GM18505 (cell line): Measurements from ENCODE around the gene EXOC2.

Experiments used
- ATAC-seq: cut with Tn5 transposase; IDR thresholded peaks from one replicate; pipeline ENCODE4 v1.9.1; 2021; ENCODE audit not compliant: unreplicated experiment
- POLR2A ChIP-seq: IDR thresholded peaks from 4 replicates; pipeline ENCODE4 v1.6.1; 2011; ENCODE audit warnings: borderline replicate concordance; ENCODE audit not compliant: insufficient read depth, insufficient read length; ENCODE audit errors: extremely low read depth

EXOC2 gene

GRCh38 chr6:518218-518617 is 174.7 kb downstream of the EXOC2 start:
- ATAC-seq: no peak
- no peak for TF ChIP-seq POLR2A

DNA sequence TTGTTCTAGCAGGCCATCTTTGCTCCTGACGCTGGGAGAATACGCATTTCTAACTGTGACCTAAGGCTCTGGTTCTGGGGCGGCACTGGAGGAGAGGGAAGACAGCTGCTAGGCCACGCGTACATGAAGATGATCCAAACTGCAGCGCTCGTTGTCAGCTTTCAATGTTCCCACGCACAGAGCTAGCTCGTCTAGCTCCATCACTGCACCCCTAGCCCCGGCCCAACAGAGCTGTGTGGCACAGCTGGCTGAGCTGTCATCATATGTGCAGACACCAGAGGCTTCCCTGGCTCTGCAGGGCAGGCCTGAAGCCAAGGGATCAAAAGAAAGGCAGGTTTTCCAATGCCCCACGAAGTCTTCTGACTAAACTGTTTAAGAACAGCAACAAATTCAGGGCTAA is 176.7 kb downstream of the EXOC2 start:
- ATAC-seq: no peak
- TF ChIP-seq POLR2A: no peak

DNA sequence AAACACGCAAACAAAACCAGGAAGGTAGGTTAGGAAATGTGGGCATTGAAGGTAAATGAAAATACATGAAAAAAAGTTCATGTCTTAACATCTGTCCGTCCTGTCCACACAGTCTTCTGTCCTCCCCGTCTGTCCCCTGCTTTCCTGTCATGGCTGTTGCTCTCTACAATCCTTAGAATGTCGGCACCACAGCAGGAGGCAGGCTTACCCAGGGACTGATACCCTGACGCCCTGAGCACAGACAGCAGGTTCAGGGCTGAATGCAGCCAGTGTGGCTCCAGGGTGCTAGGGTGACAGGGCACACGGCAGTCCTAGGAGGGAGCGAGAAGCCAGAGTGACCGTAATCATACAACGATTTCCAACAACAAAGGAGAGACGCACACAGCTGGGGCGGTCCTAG is 177.7 kb downstream of the EXOC2 start:
- ATAC-seq: no peak
- no peak for TF ChIP-seq POLR2A

DNA sequence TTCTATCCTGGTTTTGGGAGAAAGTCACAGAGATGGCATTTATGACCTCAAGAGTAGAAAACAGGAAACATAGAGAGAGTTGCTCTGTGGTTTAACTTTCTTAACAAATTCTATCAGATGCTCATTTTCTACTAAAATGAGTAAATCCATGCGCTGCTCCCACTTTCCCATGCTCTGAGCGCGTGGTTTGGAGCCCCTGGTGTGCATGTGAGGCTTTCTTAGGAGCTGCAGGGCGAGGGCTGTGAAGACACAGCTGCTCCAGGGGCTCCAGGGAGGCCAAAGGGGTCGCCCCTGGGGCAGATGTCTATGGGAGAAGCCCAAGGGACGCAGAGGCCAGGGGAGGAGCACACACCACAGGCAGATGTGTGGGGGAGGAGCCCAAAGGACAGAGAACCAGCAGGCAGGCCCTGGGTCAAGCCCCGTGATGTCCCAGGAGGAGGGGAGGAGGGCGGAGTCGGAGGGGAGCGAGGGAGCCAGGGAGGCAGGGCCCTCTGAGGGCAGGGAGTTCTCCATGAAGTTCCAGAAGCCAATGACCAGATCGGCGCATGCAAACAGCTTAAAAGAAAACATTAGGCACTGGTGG is 178.5 kb downstream of the EXOC2 start:
- no peak for TF ChIP-seq POLR2A
- ATAC-seq: no peak

GRCh38 chr6:513961-514360 is 179.0 kb downstream of the EXOC2 start:
- no peak for TF ChIP-seq POLR2A

DNA sequence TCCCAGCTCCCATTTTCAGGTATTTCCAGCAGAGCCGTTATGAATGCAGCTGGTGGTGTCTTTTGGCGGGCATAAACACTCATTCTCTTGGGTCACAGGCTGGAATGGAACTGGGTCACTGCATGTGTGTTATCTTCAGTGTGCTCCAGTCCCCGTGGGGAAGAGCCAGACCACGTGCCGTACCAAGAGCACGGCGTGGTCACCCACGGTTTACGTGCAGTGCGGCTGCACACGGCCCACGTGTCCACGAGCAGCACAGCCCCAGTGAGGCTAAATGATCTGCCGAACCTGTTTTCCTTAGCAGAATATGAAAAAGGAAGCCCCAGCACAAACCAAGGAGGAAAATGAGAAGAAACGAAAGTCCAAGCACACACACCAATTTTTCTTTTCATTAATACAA is 179.9 kb downstream of the EXOC2 start:
- no peak for ATAC-seq
- no peak for TF ChIP-seq POLR2A

More at GRCh38 chr6:513961-514360, 179.0 kb downstream of the EXOC2 start:
- ATAC-seq: no peak

- no peak for ATAC-seq
- TF ChIP-seq POLR2A: no peak
Observed at GRCh38 chr6:511488-512137, 181.3 kb downstream of the EXOC2 start.

DNA sequence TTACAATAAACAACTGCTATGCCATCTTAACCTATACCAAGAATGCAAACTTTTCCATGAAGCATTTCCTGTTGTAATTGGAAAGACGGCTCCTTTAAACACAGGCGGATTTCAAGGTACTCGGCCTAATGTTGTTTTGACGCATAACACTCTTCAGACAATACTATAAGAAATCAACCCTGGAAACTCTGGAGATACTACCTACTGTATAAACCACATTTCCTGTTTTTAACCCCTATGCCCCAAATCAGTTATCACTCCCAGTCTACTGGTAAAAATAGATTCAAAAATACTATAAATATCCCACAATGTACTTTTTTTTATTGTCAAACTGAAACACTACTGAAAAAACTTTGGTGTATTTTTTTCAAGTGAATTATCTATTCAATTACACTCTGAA is 183.3 kb downstream of the EXOC2 start:
- no peak for ATAC-seq
- no peak for TF ChIP-seq POLR2A

DNA sequence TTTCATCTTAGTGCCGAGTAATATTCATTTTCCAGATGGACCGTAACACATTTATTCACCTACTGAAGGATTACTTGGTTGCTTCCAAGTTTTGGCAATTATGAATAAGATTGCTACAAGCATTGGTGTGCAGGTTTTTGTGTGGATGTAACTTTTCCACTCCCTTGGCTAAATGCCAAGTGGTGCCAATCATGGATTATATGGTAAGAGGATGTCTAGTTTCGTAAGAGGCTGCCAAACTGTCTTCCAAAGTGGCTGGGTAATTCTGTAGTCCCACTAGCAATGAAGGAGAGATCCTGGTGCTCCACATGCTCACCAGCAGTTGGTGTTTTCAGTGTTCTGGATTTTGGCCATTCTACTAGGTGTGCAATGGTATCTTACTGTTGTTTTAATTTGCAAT is 184.3 kb downstream of the EXOC2 start:
- ATAC-seq: no peak
- no peak for TF ChIP-seq POLR2A

DNA sequence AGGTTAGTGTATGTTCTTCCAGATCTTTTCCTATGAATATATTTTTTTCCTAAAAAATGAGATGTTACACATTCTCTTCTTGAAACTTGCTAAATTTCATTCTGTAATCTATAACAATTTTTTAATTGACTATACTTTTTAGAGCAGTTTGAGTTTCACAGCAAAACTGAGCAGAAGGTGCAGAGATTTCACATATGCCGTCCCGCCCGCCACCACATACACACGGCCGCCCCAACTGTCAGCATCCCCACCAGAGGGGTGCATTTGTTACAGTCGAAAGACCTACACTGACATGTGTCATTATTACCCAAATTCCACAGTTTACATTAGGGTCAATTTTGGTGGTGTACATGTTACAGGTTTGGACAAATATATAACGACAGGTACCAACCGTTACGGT is 184.9 kb downstream of the EXOC2 start:
- no peak for ATAC-seq
- no peak for TF ChIP-seq POLR2A

DNA sequence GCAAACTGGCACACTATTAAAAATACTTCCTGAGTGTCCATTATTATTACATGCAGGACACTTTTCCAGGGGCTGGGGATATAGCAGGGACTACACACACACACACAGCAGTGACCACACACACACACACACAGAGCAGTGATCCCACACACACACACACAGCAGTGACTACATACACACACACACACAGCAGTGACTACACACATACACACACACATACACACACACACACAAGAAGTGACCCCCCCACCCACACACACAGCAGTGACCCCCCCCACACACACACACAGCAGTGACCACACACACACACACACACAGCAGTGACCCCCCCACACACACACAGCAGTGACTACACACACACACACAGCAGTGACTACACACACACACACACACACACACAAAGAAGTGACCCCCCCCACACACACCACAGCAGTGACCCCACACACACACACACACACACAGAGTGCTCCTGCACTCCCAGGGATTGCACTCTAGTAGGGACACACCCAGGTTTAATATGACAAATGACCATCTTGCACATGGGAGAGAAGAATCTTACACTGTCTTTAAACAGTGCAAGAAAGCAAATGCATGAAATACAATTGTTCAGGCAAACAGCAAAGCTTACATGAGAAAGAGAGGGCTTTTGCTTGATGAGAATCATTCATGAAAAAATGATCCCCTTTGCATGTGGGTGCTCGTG is 185.9 kb downstream of the EXOC2 start:
- TF ChIP-seq POLR2A: no peak
- ATAC-seq: no peak

DNA sequence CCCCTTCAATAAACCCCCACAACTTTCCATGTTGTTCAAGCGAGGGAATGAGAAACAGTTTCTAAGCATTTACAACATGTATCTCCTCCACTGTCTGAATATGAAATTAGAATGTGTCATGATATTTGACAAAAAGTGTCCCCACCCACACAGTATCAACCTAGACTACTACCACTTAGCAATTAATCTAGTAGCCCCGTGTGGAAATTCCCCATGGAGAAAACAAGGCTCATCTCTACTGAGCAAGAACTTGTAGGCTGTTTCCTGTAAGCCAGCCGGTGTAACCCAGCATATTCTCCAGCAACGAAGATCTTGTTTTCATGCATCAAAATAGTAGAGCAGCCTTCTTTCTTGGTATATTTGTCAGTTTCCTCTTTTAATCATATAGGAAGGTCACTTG is 186.4 kb downstream of the EXOC2 start:
- ATAC-seq: no peak
- TF ChIP-seq POLR2A: no peak

GRCh38 chr6:505374-505773 is 187.6 kb downstream of the EXOC2 start:
- TF ChIP-seq POLR2A: no peak
- no peak for ATAC-seq

GRCh38 chr6:504446-504980 is 188.4 kb downstream of the EXOC2 start:
- no peak for TF ChIP-seq POLR2A
- ATAC-seq: no peak
